Suprapubic skin (tissue), 4 donors: ENCODE data around the gene LHPP. TPM values are rescaled to one million over a fixed set of nuclear protein-coding genes. Genes with fewer than 3 reads are reported as not detected.

Experiments
- DNase-seq, 2 donors: peaks; one replicate each; pipeline ENCODE4 v3.0.0-alpha.2; 2019; ENCODE audit warnings: low spot score in 2 of 2
- H3K27ac ChIP-seq: fragments of 200-600 bp; sonication (generic); one replicate; pipeline ENCODE4 v1.5.1; 2019
- H3K27me3 ChIP-seq: fragments of 200-600 bp; sonication (generic); one replicate; pipeline ENCODE4 v1.5.1; 2019
- H3K36me3 ChIP-seq: fragments of 200-600 bp; sonication (generic); one replicate; pipeline ENCODE4 v1.5.1; 2019
- H3K4me1 ChIP-seq: fragments of 200-600 bp; sonication (generic); one replicate; pipeline ENCODE4 v1.5.1; 2019
- H3K4me3 ChIP-seq: fragments of 200-600 bp; sonication (generic); one replicate; pipeline ENCODE4 v1.5.1; 2019; ENCODE audit warnings: mild to moderate bottlenecking
- H3K9me3 ChIP-seq: fragments of 200-600 bp; sonication (generic); one replicate; pipeline ENCODE4 v1.5.1; 2019
- CTCF ChIP-seq, 2 donors: fragments of 200-600 bp in 1 of 2; fragments of 450-650 bp in 1 of 2; sonication (generic) in 1 of 2; IDR thresholded peaks; one replicate each; pipeline ENCODE4 v1.5.1; 2016 to 2019; ENCODE audit warnings: antibody characterized with exemption in 2 of 2, mild to moderate bottlenecking in 1 of 2, moderate library complexity in 1 of 2
- EP300 ChIP-seq: sonication (generic); formaldehyde crosslinking; IDR thresholded peaks from one replicate; pipeline ENCODE4 v1.6.1; 2017; ENCODE audit warnings: antibody characterized with exemption
- POLR2A ChIP-seq, 2 donors: fragments of 450-650 bp; IDR thresholded peaks; one replicate each; pipeline ENCODE4 v1.6.1; 2017; ENCODE audit warnings: antibody characterized with exemption in 2 of 2, mild to moderate bottlenecking in 2 of 2, moderate library complexity in 2 of 2
- POLR2AphosphoS5 ChIP-seq, 3 donors: sonication (generic); formaldehyde crosslinking; IDR thresholded peaks; one replicate each; pipeline ENCODE4 v1.6.1; 2017; ENCODE audit warnings: antibody characterized with exemption in 3 of 3
- WGBS: methylation state at CpG from one replicate; pipeline ENCODE4 v1.1.5; 2018; 5-methylcytosine and 5-hydroxymethylcytosine counted together
- total RNA-seq, 4 donors: library from RNA; depleted of rRNA; stranded (reverse); fragments of >200 nt; gene quantifications; one replicate each; pipeline ENCODE4 v1.1.0, GENCODE V29; 2016

LHPP gene
- total RNA-seq, 4 donors from 2014 or later, result 14.4 to 22.6 (median 15.3) TPM

GRCh38 chr10:124535731-124536495, 74.3 kb downstream of the LHPP start:
- WGBS, result 44% methylated on average over 10 of the region's 18 CpGs
- Histone ChIP-seq H3K27me3 (no peaks in the 10 kb centered on the region), H3K4me3 (no peak overlapping the region), H3K4me1 (peaks cover 12% of the 10 kb centered on the region), H3K36me3 (no peaks in the 10 kb centered on the region), H3K9me3 (no peaks in the 10 kb centered on the region), H3K27ac (no peak overlapping the region)
- no peak for DNase-seq
- TF ChIP-seq POLR2AphosphoS5 (IDR thresholded peaks at IDR 0.05), result no peak
- no peak for TF ChIP-seq EP300
- no peak for TF ChIP-seq POLR2A (IDR thresholded peaks at IDR 0.05)
- no peak for TF ChIP-seq CTCF (IDR thresholded peaks at IDR 0.05)

- no peaks in the 10 kb centered on the region for H3K9me3 ChIP-seq
- H3K4me1 ChIP-seq, result peaks cover 12% of the 10 kb centered on the region
- no peak for DNase-seq
- TF ChIP-seq EP300, result no peak
- no peak for TF ChIP-seq POLR2AphosphoS5 (IDR thresholded peaks at IDR 0.05)
- TF ChIP-seq POLR2A (IDR thresholded peaks at IDR 0.05), result no peak
- TF ChIP-seq CTCF (IDR thresholded peaks at IDR 0.05), result no peak
- no peak overlapping the region for H3K4me3 ChIP-seq
- no peaks in the 10 kb centered on the region for H3K27me3 ChIP-seq
- WGBS, result 71% methylated on average over 5 of the region's 5 CpGs
- H3K27ac ChIP-seq, result no peak overlapping the region
- no peaks in the 10 kb centered on the region for H3K36me3 ChIP-seq
Measured at GRCh38 chr10:124536496-124537050, 75.0 kb downstream of the LHPP start.

GRCh38 chr10:124537166-124537725, 75.6 kb downstream of the LHPP start:
- Histone ChIP-seq H3K4me1 (peaks cover 12% of the 10 kb centered on the region), H3K9me3 (no peaks in the 10 kb centered on the region), H3K4me3 (no peak overlapping the region), H3K36me3 (no peaks in the 10 kb centered on the region), H3K27ac (no peak overlapping the region), H3K27me3 (no peaks in the 10 kb centered on the region)
- no peak for DNase-seq
- no peak for TF ChIP-seq CTCF (IDR thresholded peaks at IDR 0.05)
- no peak for TF ChIP-seq POLR2AphosphoS5 (IDR thresholded peaks at IDR 0.05)
- TF ChIP-seq POLR2A (IDR thresholded peaks at IDR 0.05), result no peak
- no peak for TF ChIP-seq EP300
- 98% methylated on average over 13 of the region's 18 CpGs for WGBS

GRCh38 chr10:124537891-124538290, 76.3 kb downstream of the LHPP start:
- Histone ChIP-seq H3K4me1 (peaks cover 12% of the 10 kb centered on the region), H3K36me3 (no peaks in the 10 kb centered on the region), H3K27me3 (no peaks in the 10 kb centered on the region), H3K9me3 (no peaks in the 10 kb centered on the region), H3K27ac (no peak overlapping the region), H3K4me3 (no peak overlapping the region)
- no CpG with 5 or more reads among the region's 13 CpGs for WGBS
- TF ChIP-seq POLR2AphosphoS5 (IDR thresholded peaks at IDR 0.05) (no peak), POLR2A (IDR thresholded peaks at IDR 0.05) (no peak), CTCF (IDR thresholded peaks at IDR 0.05) (no peak), EP300 (no peak)
- DNase-seq, result no peak

GRCh38 chr10:124538706-124539105, 77.1 kb downstream of the LHPP start:
- Histone ChIP-seq H3K27ac (no peak overlapping the region), H3K27me3 (no peaks in the 10 kb centered on the region), H3K4me1 (peaks cover 12% of the 10 kb centered on the region), H3K9me3 (no peaks in the 10 kb centered on the region), H3K4me3 (no peak overlapping the region), H3K36me3 (no peaks in the 10 kb centered on the region)
- WGBS, result 90% methylated on average over 6 of the region's 6 CpGs
- no peak for DNase-seq
- TF ChIP-seq POLR2A (IDR thresholded peaks at IDR 0.05), result no peak
- no peak for TF ChIP-seq EP300
- TF ChIP-seq CTCF (IDR thresholded peaks at IDR 0.05), result no peak
- no peak for TF ChIP-seq POLR2AphosphoS5 (IDR thresholded peaks at IDR 0.05)
